ENCODE data around the gene BEGAIN. TPM values are rescaled to one million over a fixed set of nuclear protein-coding genes. Genes with fewer than 3 reads are reported as not detected.

BEGAIN gene
- total RNA-seq, 4 donors from 2014 or later = 0.27 to 2.5 (median 0.37) TPM; not detected in 1

DNA sequence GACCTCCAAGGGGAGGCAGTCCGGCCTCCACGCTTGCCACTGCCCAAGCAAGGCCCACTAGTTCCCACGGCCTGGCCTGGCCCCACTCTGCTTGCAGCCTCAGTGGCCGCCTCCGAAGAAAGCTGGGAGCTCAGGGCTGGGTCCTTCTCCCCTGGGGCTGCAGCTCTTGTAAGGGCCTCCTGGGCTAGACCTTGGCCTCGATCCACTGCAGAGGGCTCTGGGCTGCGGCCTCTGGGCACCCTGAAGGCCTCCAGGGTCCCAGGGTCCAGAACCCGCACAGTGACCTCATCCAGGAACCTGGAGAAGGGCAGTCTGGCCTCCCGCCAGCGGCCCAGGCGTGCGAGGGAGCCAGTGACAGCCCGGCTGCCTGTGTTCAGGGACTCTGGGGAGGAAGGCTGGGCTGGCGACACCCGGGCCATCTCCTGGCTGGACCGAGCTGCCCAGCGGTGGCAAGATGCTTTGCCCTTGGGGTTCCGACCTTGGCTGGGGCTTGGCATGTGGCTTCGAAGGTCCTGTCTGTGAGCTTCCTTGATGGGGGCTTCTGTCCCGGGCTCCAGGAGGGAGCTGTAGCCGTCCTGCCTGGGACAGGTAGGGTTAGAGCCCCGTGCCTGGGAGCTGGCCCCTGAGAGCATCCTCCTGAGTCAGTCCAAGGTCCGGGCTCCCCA lies 9.8 kb downstream of the BEGAIN start:
- intact Hi-C loops (cut with DNase I; ENCODE audit: low total_unique reads) (no loop called here), in situ Hi-C loops (cut with MboI; ENCODE audit: low pct_ligation_motif_present in 1 of 4, low pct_unique_long_range_greater_than_20kb in 1 of 4, low sequenced_read_pairs in 3 of 4) (no loop called here)
- DNase-seq = no peak
- no peaks in the 10 kb centered on the region for H3K36me3 ChIP-seq
- peaks cover 12% of the 10 kb centered on the region for H3K27me3 ChIP-seq
- no peaks in the 10 kb centered on the region for H3K9me3 ChIP-seq
- H3K27ac ChIP-seq = no peak overlapping the region
- WGBS, 2 donors (ENCODE audit: low coverage in 1 of 2) = 84% methylated on average over 12 of the region's 23 CpGs; no CpG with 5 or more reads in 1 of the 2 donors
- no peak overlapping the region for H3K4me3 ChIP-seq
- no peaks in the 10 kb centered on the region for H3K4me1 ChIP-seq
- TF ChIP-seq POLR2AphosphoS5 (IDR thresholded peaks at IDR 0.05) = no peak
- TF ChIP-seq, protein P1, sequence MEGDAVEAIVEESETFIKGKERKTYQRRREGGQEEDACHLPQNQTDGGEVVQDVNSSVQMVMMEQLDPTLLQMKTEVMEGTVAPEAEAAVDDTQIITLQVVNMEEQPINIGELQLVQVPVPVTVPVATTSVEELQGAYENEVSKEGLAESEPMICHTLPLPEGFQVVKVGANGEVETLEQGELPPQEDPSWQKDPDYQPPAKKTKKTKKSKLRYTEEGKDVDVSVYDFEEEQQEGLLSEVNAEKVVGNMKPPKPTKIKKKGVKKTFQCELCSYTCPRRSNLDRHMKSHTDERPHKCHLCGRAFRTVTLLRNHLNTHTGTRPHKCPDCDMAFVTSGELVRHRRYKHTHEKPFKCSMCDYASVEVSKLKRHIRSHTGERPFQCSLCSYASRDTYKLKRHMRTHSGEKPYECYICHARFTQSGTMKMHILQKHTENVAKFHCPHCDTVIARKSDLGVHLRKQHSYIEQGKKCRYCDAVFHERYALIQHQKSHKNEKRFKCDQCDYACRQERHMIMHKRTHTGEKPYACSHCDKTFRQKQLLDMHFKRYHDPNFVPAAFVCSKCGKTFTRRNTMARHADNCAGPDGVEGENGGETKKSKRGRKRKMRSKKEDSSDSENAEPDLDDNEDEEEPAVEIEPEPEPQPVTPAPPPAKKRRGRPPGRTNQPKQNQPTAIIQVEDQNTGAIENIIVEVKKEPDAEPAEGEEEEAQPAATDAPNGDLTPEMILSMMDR (IDR thresholded peaks at IDR 0.05) = no peak
- TF ChIP-seq POLR2A (IDR thresholded peaks at IDR 0.05) = no peak
- TF ChIP-seq EP300 (IDR thresholded peaks at IDR 0.05; ENCODE audit: low read depth) = no peak

DNA sequence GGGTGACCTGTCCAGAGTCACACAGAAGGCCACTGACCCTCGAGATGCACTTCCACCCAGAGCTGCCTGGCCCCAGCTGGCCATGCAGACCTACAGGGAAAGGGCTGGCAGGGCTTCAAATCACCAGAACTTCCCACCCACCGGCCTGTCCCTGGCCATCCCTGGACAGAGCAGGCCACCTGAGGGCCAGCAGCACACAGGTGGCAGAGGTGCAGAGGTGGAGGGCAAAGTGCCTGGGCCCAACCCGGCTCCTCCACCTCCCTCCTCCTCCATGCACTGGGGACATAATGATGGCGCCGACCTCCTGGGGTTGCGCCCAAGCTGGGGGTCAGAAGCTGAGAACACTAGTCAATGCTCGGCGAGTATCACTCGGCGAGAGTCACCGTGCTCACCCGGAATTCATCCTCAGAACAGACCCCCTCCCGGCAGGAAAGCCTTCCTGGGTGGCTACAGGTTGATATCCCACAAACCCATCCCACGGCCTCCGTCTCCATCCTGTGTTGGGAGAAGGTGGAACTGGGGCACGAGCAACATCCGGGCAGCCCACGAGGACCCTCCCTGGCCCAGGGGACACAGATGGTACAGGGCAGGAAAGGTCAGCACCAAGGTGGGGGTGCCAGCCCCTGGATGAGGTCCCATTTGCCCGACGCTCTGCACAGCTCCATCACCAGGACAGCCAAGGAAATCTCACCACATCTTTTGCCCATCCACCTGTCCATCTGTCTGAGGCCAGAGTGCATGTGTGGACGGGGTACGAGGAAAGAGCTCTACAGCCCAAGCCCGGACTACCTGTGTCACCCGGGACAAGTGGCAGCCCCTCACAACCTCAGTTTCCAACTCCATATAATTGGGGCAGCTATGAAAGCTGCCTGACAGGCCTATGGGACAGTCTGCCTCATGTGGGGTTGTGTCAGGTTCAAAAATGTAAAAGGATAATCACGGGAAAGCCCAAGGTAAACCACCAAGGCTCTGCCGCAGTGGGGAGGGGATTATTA lies 10.8 kb downstream of the BEGAIN start:
- in situ Hi-C loops (cut with MboI; ENCODE audit: low pct_ligation_motif_present in 1 of 4, low pct_unique_long_range_greater_than_20kb in 1 of 4, low sequenced_read_pairs in 3 of 4) = no loop called here
- no peaks in the 10 kb centered on the region for H3K4me1 ChIP-seq
- H3K36me3 ChIP-seq = no peaks in the 10 kb centered on the region
- H3K27ac ChIP-seq = no peak overlapping the region
- intact Hi-C loops (cut with DNase I; ENCODE audit: low total_unique reads) = no loop called here
- H3K4me3 ChIP-seq = no peak overlapping the region
- peaks cover 23% of the 10 kb centered on the region for H3K27me3 ChIP-seq
- TF ChIP-seq POLR2AphosphoS5 (IDR thresholded peaks at IDR 0.05) (no peak), EP300 (IDR thresholded peaks at IDR 0.05; ENCODE audit: low read depth) (no peak), POLR2A (IDR thresholded peaks at IDR 0.05) (no peak)
- TF ChIP-seq, protein P1 (IDR thresholded peaks at IDR 0.05) = no peak
- 86% methylated on average over 26 of the region's 26 CpGs; no CpG with 5 or more reads in 1 of the 2 donors for WGBS, 2 donors (ENCODE audit: low coverage in 1 of 2)
- DNase-seq = no peak
- H3K9me3 ChIP-seq = no peaks in the 10 kb centered on the region

DNA sequence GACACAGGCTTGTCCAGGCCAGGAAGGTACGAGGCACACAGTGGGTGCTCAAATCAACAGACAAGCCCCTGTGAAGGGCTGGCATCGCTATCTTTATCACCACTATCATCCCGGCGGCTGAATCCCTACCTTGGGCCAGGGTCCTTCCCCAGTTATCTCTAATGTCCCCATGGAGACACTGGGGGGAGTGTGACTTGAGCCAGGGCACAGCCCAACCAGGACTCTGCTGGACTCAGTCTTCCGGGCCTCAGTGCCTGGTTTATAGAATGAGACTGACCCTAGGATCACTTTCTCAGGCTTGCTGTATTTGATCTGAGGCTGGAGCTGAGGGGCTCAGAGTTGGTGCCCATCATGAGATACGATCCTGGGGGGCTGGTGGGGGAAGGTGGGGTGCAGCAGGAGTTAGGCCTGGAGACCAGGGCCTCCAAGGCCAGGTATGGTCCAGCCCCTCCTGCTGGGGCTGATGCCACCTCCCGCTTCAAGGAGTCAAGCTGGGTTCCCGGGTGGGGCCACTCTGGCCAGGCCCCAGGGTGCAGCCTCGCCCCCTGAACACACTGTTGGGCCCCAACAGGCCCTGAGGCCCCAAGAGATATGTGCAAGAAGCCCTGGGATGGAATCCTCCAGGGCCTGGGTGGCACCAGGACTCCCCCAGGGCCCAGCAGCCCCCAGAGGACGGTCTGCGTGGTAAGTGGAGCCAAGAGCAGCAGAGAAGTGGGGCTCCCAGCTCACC lies 11.8 kb downstream of the BEGAIN start:
- H3K4me3 ChIP-seq = no peak overlapping the region
- H3K36me3 ChIP-seq = no peaks in the 10 kb centered on the region
- H3K4me1 ChIP-seq = no peaks in the 10 kb centered on the region
- peaks cover 32% of the 10 kb centered on the region for H3K27me3 ChIP-seq
- no peak for TF ChIP-seq EP300 (IDR thresholded peaks at IDR 0.05; ENCODE audit: low read depth)
- TF ChIP-seq, protein P1 (IDR thresholded peaks at IDR 0.05) = no peak
- no peak for TF ChIP-seq POLR2A (IDR thresholded peaks at IDR 0.05)
- TF ChIP-seq POLR2AphosphoS5 (IDR thresholded peaks at IDR 0.05) = no peak
- no peak overlapping the region for H3K27ac ChIP-seq
- intact Hi-C loops (cut with DNase I; ENCODE audit: low total_unique reads) = no loop called here
- in situ Hi-C loops (cut with MboI; ENCODE audit: low pct_ligation_motif_present in 1 of 4, low pct_unique_long_range_greater_than_20kb in 1 of 4, low sequenced_read_pairs in 3 of 4) = no loop called here
- DNase-seq = no peak
- WGBS, 2 donors (ENCODE audit: low coverage in 1 of 2) = 89% methylated on average over 10 of the region's 11 CpGs; no CpG with 5 or more reads in 1 of the 2 donors
- no peaks in the 10 kb centered on the region for H3K9me3 ChIP-seq

DNA sequence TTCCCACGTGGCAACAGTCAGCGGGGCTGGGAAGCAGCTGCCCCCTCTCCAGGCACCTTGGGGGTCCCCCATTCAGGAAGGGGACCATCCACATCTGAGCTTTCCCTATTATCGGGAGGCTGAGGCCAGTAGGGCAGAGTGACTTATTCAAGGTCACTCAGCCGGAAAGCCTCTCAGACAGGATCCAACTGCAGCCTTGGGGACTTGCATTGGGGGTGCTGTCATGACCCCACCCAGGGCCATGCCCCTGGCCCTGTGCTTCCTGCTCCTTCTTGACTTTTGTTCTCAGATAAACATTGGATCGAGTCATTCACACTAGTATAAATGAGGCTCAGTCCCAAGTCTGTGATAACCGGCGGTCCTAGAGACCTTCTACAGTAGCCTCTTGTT lies 12.6 kb downstream of the BEGAIN start:
- TF ChIP-seq POLR2AphosphoS5 (IDR thresholded peaks at IDR 0.05) (no peak), EP300 (IDR thresholded peaks at IDR 0.05; ENCODE audit: low read depth) (no peak), POLR2A (IDR thresholded peaks at IDR 0.05) (no peak)
- TF ChIP-seq, protein P1 (IDR thresholded peaks at IDR 0.05) = no peak
- in situ Hi-C loops (cut with MboI; ENCODE audit: low pct_ligation_motif_present in 1 of 4, low pct_unique_long_range_greater_than_20kb in 1 of 4, low sequenced_read_pairs in 3 of 4) = no loop called here
- H3K9me3 ChIP-seq = no peaks in the 10 kb centered on the region
- WGBS, 2 donors (ENCODE audit: low coverage in 1 of 2) = 85% methylated on average over 7 of the region's 7 CpGs; no CpG with 5 or more reads in 1 of the 2 donors
- intact Hi-C loops (cut with DNase I; ENCODE audit: low total_unique reads) = no loop called here
- H3K27ac ChIP-seq = no peak overlapping the region
- H3K27me3 ChIP-seq = peaks cover 40% of the 10 kb centered on the region
- H3K36me3 ChIP-seq = no peaks in the 10 kb centered on the region
- H3K4me1 ChIP-seq = no peaks in the 10 kb centered on the region
- H3K4me3 ChIP-seq = no peak overlapping the region
- no peak for DNase-seq
